Calu3 (cell line): ENCODE data around the gene MAP2K2. TPM values are rescaled to one million over a fixed set of nuclear protein-coding genes. Genes with fewer than 3 reads are reported as not detected.
A peak's percentile ranks its signal among the peaks of the same experiment; 100 is the strongest.

ENCODE experiments used
- BruUV-seq: library from RNA; stranded (reverse); fragments of 400-500 nt; replicated peaks from 2 replicates; lab custom pipeline; 2021; lab: Mats Ljungman, UMichigan
- CTCF ChIA-PET: fragments of 300-600 bp; sonication (Branson Sonifier 250); formaldehyde crosslinking; loops from one replicate; lab custom pipeline; 2022; ENCODE audit warnings: antibody characterized with exemption; lab: Charles Lee
- DNase-seq: peaks from one replicate; pipeline ENCODE4 v3.0.0; 2022
- H3K27ac Mint-ChIP-seq: one replicate; pipeline ENCODE4 v1.8.0; 2022; ENCODE audit warnings: mixed read lengths; ENCODE audit not compliant: unreplicated experiment
- H3K27me3 Mint-ChIP-seq: one replicate; pipeline ENCODE4 v1.8.0; 2022; ENCODE audit warnings: mixed read lengths; ENCODE audit not compliant: unreplicated experiment
- H3K36me3 Mint-ChIP-seq: one replicate; pipeline ENCODE4 v1.8.0; 2022; ENCODE audit warnings: mild to moderate bottlenecking, moderate library complexity, mixed read lengths; ENCODE audit not compliant: insufficient read depth, unreplicated experiment
- H3K4me1 Mint-ChIP-seq: one replicate; pipeline ENCODE4 v1.8.0; 2022; ENCODE audit warnings: mild to moderate bottlenecking, low read depth, mixed read lengths; ENCODE audit not compliant: unreplicated experiment
- H3K4me3 Mint-ChIP-seq: one replicate; pipeline ENCODE4 v1.8.0; 2022; ENCODE audit warnings: mild to moderate bottlenecking, low read depth, moderate library complexity, mixed read lengths; ENCODE audit not compliant: unreplicated experiment
- H3K9me3 Mint-ChIP-seq: one replicate; pipeline ENCODE4 v1.8.0; 2022; ENCODE audit warnings: low read depth, mixed read lengths; ENCODE audit not compliant: unreplicated experiment
- intact Hi-C: fragments of 100-400 bp; cut with micrococcal nuclease; formaldehyde crosslinking; loops from one replicate; pipeline ENCODE4 v1.10.0; 2022; ENCODE audit not compliant: unreplicated experiment
- total RNA-seq: library from RNA; stranded (reverse); gene quantifications from 2 replicates; pipeline ENCODE4 v1.2.3, GENCODE V29; 2022
- TF ChIP-seq, protein P1 (sequence below): fragments of 200-600 bp; IDR thresholded peaks from one replicate; pipeline ENCODE4 v1.8.0; 2022; ENCODE audit warnings: antibody characterized with exemption; ENCODE audit not compliant: unreplicated experiment

Gene MAP2K2
- total RNA-seq, 1 experiment from 2014 or later = 114 TPM

DNA sequence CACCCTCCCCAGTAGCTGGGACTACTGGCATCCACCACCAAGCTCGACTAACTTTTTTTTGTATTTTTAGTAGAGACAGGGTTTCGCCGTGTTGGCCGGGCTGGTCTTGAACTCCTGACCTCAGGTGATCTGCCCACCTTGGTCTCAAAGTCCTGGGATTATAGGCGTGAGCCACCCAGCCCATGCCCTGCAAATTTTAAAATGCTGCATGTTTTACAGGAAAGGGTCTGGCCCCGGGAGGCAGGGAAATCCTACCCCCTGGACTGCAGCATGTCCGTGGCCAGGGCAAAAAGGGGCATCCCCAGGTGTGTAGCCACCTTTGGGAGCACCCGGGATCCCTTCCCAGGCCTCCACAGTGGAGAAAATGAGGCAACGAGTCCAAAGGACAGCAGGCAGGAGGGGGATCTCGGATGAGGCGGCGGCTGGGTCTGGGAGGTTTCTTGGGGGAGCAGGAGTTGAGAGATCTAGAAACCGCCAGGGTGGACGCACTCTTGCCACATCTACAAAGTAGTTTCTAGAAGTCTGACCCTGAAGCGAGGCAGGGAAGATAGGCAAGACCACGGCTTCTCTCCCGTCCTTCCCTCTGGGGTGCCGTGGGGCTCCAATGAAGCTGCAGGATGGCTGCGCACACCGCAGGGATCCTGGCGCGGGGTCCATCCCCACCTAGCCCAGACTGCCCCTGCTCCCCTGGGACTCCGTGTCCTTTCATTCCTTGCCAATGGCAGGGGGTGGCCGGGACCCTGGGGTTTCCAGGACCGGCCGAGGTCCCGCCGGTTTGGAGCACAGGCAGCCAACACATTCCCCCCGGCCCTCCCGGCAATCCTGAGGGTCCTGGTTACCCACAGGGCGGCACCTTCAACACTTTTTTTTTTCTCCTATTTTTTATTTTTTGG lies 35.9 kb downstream of the MAP2K2 start:
- CTCF ChIA-PET = interaction anchor here (0.6 kb wide), 1 partner anchor 832 kb away, joined by 3 read pairs; no protein-coding TSS in a partner anchor
- TF ChIP-seq, protein P1, sequence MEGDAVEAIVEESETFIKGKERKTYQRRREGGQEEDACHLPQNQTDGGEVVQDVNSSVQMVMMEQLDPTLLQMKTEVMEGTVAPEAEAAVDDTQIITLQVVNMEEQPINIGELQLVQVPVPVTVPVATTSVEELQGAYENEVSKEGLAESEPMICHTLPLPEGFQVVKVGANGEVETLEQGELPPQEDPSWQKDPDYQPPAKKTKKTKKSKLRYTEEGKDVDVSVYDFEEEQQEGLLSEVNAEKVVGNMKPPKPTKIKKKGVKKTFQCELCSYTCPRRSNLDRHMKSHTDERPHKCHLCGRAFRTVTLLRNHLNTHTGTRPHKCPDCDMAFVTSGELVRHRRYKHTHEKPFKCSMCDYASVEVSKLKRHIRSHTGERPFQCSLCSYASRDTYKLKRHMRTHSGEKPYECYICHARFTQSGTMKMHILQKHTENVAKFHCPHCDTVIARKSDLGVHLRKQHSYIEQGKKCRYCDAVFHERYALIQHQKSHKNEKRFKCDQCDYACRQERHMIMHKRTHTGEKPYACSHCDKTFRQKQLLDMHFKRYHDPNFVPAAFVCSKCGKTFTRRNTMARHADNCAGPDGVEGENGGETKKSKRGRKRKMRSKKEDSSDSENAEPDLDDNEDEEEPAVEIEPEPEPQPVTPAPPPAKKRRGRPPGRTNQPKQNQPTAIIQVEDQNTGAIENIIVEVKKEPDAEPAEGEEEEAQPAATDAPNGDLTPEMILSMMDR = no peak
- intact Hi-C loops = no loop called here
- H3K4me1 Mint-ChIP-seq = no peaks in the 10 kb centered on the region
- H3K4me3 Mint-ChIP-seq = no peak overlapping the region
- BruUV-seq = no TSS peak
- H3K36me3 Mint-ChIP-seq = peaks cover 33% of the 10 kb centered on the region
- no peaks in the 10 kb centered on the region for H3K9me3 Mint-ChIP-seq
- peak overlapping the region; percentile 44 for H3K27ac Mint-ChIP-seq
- H3K27me3 Mint-ChIP-seq = no peaks in the 10 kb centered on the region
- no peak for DNase-seq

DNA sequence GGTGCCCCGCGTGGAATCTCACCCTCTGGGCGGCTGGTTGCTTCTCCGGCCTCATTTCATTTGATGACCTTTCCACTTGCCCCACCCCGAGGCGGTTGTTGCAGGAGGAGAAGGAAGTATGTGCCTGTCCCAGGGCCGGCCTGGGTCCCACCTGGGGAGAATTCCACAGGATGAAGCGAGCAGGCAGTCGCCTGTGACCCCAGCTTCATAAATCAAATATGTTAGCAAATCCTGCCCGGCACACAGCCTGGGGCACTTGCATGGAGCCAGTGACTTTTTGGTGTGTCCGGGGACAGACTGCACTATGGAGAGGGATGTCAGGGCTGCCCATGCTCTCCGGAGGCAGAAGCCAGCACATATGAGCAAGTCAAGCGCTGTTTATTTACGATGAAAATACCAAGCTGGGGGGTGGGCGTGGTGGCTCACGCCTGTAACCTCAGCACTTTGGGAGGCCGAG lies 37.5 kb downstream of the MAP2K2 start:
- no peak for DNase-seq
- no TSS peak for BruUV-seq
- TF ChIP-seq, protein P1 = no peak
- Mint-ChIP-seq H3K4me3 (no peak overlapping the region), H3K9me3 (no peaks in the 10 kb centered on the region), H3K4me1 (no peaks in the 10 kb centered on the region), H3K36me3 (peaks cover 32% of the 10 kb centered on the region), H3K27me3 (no peaks in the 10 kb centered on the region), H3K27ac (no peak overlapping the region)
- CTCF ChIA-PET = no interaction called here
- intact Hi-C loops = no loop called here

DNA sequence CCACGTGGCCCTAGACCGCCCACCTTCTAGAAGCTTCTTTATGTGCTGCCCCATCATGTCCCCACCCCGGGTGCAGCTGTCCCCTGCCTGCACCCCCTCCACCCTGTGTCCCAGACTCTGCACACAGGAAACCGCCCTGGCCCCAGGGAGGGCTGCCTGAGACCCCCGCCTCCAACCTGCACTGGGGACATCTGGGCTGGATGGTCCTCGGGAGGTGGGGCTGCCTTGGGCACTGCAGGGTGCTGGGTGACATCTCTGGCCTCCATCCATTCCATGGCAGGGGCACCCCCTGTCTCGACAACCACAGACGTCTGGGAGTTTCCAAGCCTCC lies 39.4 kb downstream of the MAP2K2 start:
- peak overlapping the region; percentile 44 for H3K4me3 Mint-ChIP-seq
- H3K36me3 Mint-ChIP-seq = peaks cover 21% of the 10 kb centered on the region
- no peak for DNase-seq
- CTCF ChIA-PET = no interaction called here
- no peaks in the 10 kb centered on the region for H3K27me3 Mint-ChIP-seq
- no peak overlapping the region for H3K27ac Mint-ChIP-seq
- BruUV-seq = no TSS peak
- H3K4me1 Mint-ChIP-seq = no peaks in the 10 kb centered on the region
- intact Hi-C loops = no loop called here
- no peaks in the 10 kb centered on the region for H3K9me3 Mint-ChIP-seq
- TF ChIP-seq, protein P1 = no peak

DNA sequence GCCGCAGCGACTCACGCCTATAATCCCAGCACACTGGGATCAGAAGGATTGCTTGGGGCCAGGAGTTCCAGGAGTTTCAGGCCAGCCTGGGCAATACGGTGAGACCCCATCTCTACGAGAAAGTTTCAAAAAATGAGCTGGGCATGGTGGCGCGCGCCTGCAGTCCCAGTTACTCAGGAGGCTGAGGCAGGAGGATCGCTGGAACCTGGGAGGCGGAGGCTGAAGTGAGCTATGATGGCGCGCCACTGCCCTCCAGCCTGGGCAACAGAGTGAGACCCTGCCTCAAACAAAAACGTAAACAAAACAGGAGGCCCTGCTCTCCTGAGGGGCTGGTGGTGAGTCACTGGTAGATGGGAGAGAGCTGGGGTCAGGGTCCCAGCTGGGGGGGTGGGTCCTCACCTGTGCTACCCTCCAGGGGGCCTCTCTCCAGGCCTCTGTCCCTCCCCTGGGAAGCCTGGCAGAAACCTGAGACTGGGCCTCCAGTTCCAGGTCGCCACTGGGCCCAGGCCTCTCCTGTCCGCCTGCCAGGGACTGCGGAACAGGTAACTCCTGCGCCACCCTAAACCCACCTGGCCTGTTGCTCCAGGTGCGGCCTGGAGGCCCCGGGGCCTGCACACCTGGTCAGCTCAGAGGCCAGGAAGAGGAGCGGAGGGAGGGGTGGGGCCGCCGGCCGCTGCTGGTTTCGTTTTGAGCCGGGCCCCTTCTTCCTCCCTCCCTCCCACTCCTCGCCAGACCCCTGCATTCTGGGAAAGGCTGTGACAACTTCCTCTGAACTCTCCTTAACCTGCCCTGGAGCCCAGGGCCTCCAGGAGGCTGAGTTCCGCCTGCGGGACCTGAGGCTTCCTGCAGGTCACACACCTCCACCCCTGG lies 40.0 kb downstream of the MAP2K2 start:
- H3K36me3 Mint-ChIP-seq = peaks cover 21% of the 10 kb centered on the region
- CTCF ChIA-PET = no interaction called here
- TF ChIP-seq, protein P1 = no peak
- BruUV-seq = no TSS peak
- intact Hi-C loops = no loop called here
- H3K4me1 Mint-ChIP-seq = no peaks in the 10 kb centered on the region
- H3K27ac Mint-ChIP-seq = no peak overlapping the region
- H3K4me3 Mint-ChIP-seq = peak overlapping the region; percentile 44
- H3K27me3 Mint-ChIP-seq = no peaks in the 10 kb centered on the region
- peak; percentile 66 for DNase-seq
- no peaks in the 10 kb centered on the region for H3K9me3 Mint-ChIP-seq
